Endothelial cell of umbilical vein (primary cell): Measurements from ENCODE around the gene UBXN11. TPM values are rescaled to one million over a fixed set of nuclear protein-coding genes. Genes with fewer than 3 reads are reported as not detected.

Source experiments
- BruUV-seq: library from RNA; stranded (reverse); fragments of 400-500 nt; replicated peaks from 2 replicates; lab custom pipeline; 2021; lab: Mats Ljungman, UMichigan
- CTCF ChIA-PET: fragments of 300-600, 350-600 bp; sonication (Branson Sonifier 250); formaldehyde crosslinking; loops from one replicate; lab custom pipeline; 2021; ENCODE audit warnings: antibody characterized with exemption, inconsistent platforms; lab: Charles Lee
- POLR2A ChIA-PET: fragments of 300-600, 350-600 bp; sonication (Branson Sonifier 250); formaldehyde crosslinking; loops from one replicate; lab custom pipeline; 2021; ENCODE audit warnings: antibody characterized with exemption, inconsistent platforms; lab: Charles Lee
- DNase-seq: peaks from one replicate; pipeline ENCODE4 v3.0.0-alpha.2; 2011; ENCODE audit warnings: low read depth, low spot score
- FAIRE-seq: peaks from 2 replicates; lab custom pipeline; 2011; peaks lifted over from hg19 to GRCh38; lab: Jason Lieb, UNC
- H2AFZ ChIP-seq: 2 replicates; pipeline ENCODE4 v1.6.0; 2012; ENCODE audit warnings: low read depth, low read length, control low read depth, inconsistent platforms
- H3K27ac ChIP-seq: 2 replicates; pipeline ENCODE4 v1.5.1; 2011; ENCODE audit warnings: low read depth, mild to moderate bottlenecking, control low read depth, low read length, moderate library complexity; ENCODE audit not compliant: insufficient read depth
- H3K27me3 ChIP-seq, 2 experiments: 2 replicates each; pipeline versions ENCODE4 v1.6.0 to v1.6.1; 2011; ENCODE audit warnings: low read length in 2 of 2, mixed read lengths in 1 of 2; ENCODE audit not compliant: control insufficient read depth in 2 of 2, insufficient read depth in 2 of 2
- H3K36me3 ChIP-seq, 2 experiments: 2 replicates in 1 of 2; 3 replicates in 1 of 2; pipeline ENCODE4 v1.5.1; 2011; ENCODE audit warnings: low read length in 2 of 2, mild to moderate bottlenecking in 1 of 2, moderate library complexity in 1 of 2; ENCODE audit not compliant: control insufficient read depth in 2 of 2, insufficient read depth in 2 of 2; ENCODE audit errors: extremely low read depth in 1 of 2
- H3K4me1 ChIP-seq: 3 replicates; pipeline ENCODE4 v1.5.1; 2011; ENCODE audit warnings: mild to moderate bottlenecking, low read length; ENCODE audit not compliant: control insufficient read depth, insufficient read depth; ENCODE audit errors: extremely low read depth
- H3K4me2 ChIP-seq: 2 replicates; pipeline ENCODE4 v1.6.1; 2011; ENCODE audit warnings: low read length, control low read depth, mixed read lengths; ENCODE audit not compliant: insufficient read depth
- H3K4me3 ChIP-seq, 3 experiments: fragments of 200-600 bp in 1 of 3; sonication (generic), shearing (Covaris generic) in 1 of 3; replicated peaks in 1 of 3; 2 replicates each; pipeline ENCODE4 v1.5.1; 2011 to 2016; ENCODE audit warnings: control low read depth in 3 of 3, low read length in 3 of 3, mild to moderate bottlenecking in 2 of 3, inconsistent platforms in 1 of 3, low read depth in 1 of 3, moderate library complexity in 1 of 3; ENCODE audit not compliant: insufficient read depth in 1 of 3
- H3K79me2 ChIP-seq: 2 replicates; pipeline ENCODE4 v1.6.0; 2012; ENCODE audit warnings: low read length, inconsistent platforms; ENCODE audit not compliant: control insufficient read depth, insufficient read depth
- H3K9ac ChIP-seq: replicated peaks from 2 replicates; pipeline ENCODE3; 2011; ENCODE audit warnings: low read length, control low read depth; ENCODE audit not compliant: insufficient read depth; ENCODE audit errors: extremely low read depth
- H3K9me1 ChIP-seq: replicated peaks from 3 replicates; pipeline ENCODE4 v1.6.0; 2011; ENCODE audit warnings: mild to moderate bottlenecking, low read length; ENCODE audit not compliant: control insufficient read depth, insufficient read depth; ENCODE audit errors: extremely low read depth
- H3K9me3 ChIP-seq: replicated peaks from 2 replicates; pipeline ENCODE4 v1.5.1; 2012; ENCODE audit warnings: low read length, inconsistent platforms; ENCODE audit not compliant: control insufficient read depth, insufficient read depth
- H4K20me1 ChIP-seq: replicated peaks from 2 replicates; pipeline ENCODE3; 2011; ENCODE audit warnings: mild to moderate bottlenecking, low read length; ENCODE audit not compliant: control insufficient read depth, insufficient read depth; ENCODE audit errors: extremely low read depth
- CTCF ChIP-seq, 2 donors: IDR thresholded peaks; 1 replicate in 1 of 2; 2 replicates in 1 of 2; pipeline ENCODE4 v1.5.1; 2011; ENCODE audit warnings: low read length in 2 of 2, mild to moderate bottlenecking in 2 of 2, moderate library complexity in 2 of 2, control low read depth in 1 of 2, inconsistent platforms in 1 of 2, low read depth in 1 of 2; ENCODE audit not compliant: insufficient read depth in 1 of 2; ENCODE audit errors: extremely low read depth in 1 of 2
- EZH2 ChIP-seq: IDR thresholded peaks from 2 replicates; pipeline ENCODE4 v1.6.1; 2012; ENCODE audit warnings: borderline replicate concordance, low read depth, mild to moderate bottlenecking, moderate library complexity, low read length, inconsistent platforms; ENCODE audit not compliant: severe bottlenecking
- FOS ChIP-seq: IDR thresholded peaks from 2 replicates; pipeline ENCODE4 v1.6.1; 2011; ENCODE audit warnings: mild to moderate bottlenecking, low read length, moderate library complexity, borderline replicate concordance; ENCODE audit not compliant: insufficient read depth
- GATA2 ChIP-seq: IDR thresholded peaks from 2 replicates; pipeline ENCODE4 v1.7.0; 2011; ENCODE audit warnings: low read depth, mild to moderate bottlenecking, moderate library complexity, mixed read lengths, low read length; ENCODE audit not compliant: insufficient read length, insufficient read depth
- JUN ChIP-seq: IDR thresholded peaks from 2 replicates; pipeline ENCODE4 v1.6.1; 2011; ENCODE audit warnings: borderline replicate concordance, low read depth; ENCODE audit not compliant: insufficient read length, insufficient read depth
- MAX ChIP-seq: IDR thresholded peaks from 2 replicates; pipeline ENCODE4 v1.6.1; 2011; ENCODE audit not compliant: insufficient read depth, insufficient read length
- MYC ChIP-seq: IDR thresholded peaks from one replicate; pipeline ENCODE4 v1.6.1; 2011; ENCODE audit warnings: mild to moderate bottlenecking, low read depth, low read length
- POLR2A ChIP-seq: IDR thresholded peaks from 2 replicates; pipeline ENCODE4 v1.6.1; 2012; ENCODE audit warnings: low read depth, mild to moderate bottlenecking, control low read depth, low read length
- POLR2AphosphoS5 ChIP-seq: IDR thresholded peaks from 2 replicates; pipeline ENCODE4 v1.6.1; 2012; ENCODE audit warnings: low read depth, mild to moderate bottlenecking, control low read depth, low read length, moderate library complexity; ENCODE audit not compliant: insufficient read depth
- dilution Hi-C: fragments of 300-500 bp; cut with MboI; formaldehyde crosslinking; loops from one replicate; pipeline ENCODE4 v1.15.0; 2019; ENCODE audit warnings: low sequenced_read_pairs; ENCODE audit not compliant: extremely low pct_ligation_motif_present
- intact Hi-C: fragments of 100-400 bp; cut with micrococcal nuclease; formaldehyde crosslinking; loops from one replicate; pipeline ENCODE4 v1.10.0; 2022
- polyA plus RNA-seq, 4 experiments: library from polyadenylated mRNA; depleted of rRNA in 3 of 4; stranded (reverse) in 3 of 4; unstranded in 1 of 4; fragments of >200 nt; gene quantifications; 2 replicates each; pipeline versions ENCODE4 v1.2.1 to v1.2.3, GENCODE V29; 2011 to 2012; ENCODE audit warnings: missing spikeins in 1 of 4
- total RNA-seq: library from RNA; stranded (reverse); gene quantifications from 2 replicates; pipeline ENCODE4 v1.2.3, GENCODE V29; 2021

The UBXN11 gene
- total and polyA plus RNA-seq, 2 donors (not counting 3 experiments of a cell fraction or from before 2014, with no cell fraction given): 14.8 to 15.6 TPM

- no TSS peak for BruUV-seq
Measured at GRCh38 chr1:26295194-26296138, 11.0 kb downstream of the UBXN11 start.

GRCh38 chr1:26293911-26294463 is 12.4 kb downstream of the UBXN11 start:
- intact Hi-C loops (no loop called here), dilution Hi-C loops (no loop called here)
- POLR2A ChIA-PET: no interaction called here
- TF ChIP-seq MAX: no peak
- no peak for TF ChIP-seq GATA2
- no peak for TF ChIP-seq MYC
- no peak for TF ChIP-seq POLR2AphosphoS5
- no peak for TF ChIP-seq POLR2A
- TF ChIP-seq JUN: no peak
- no peak for TF ChIP-seq CTCF (IDR thresholded peaks at IDR 0.05; ENCODE audit: extremely low read depth in 1 of 2, insufficient read depth in 1 of 2, low read depth in 1 of 2, low read length in 2 of 2)
- TF ChIP-seq EZH2: no peak
- TF ChIP-seq FOS: no peak
- Histone ChIP-seq H3K4me3 (no peak overlapping the region), H3K4me2 (no peak overlapping the region), H3K27me3 (no peaks in the 10 kb centered on the region), H3K9me1 (no peaks in the 10 kb centered on the region), H3K9ac (no peak overlapping the region), H2AFZ (no peak overlapping the region), H3K79me2 (no peaks in the 10 kb centered on the region), H3K9me3 (no peaks in the 10 kb centered on the region), H3K27ac (no peak overlapping the region), H3K36me3 (no peaks in the 10 kb centered on the region), H3K4me1 (peaks cover 4% of the 10 kb centered on the region), H4K20me1 (no peaks in the 10 kb centered on the region)
- no TSS peak for BruUV-seq
- DNase-seq (no peak), FAIRE-seq (no peak)
- CTCF ChIA-PET: interaction anchor here (0.6 kb wide), 1 partner anchor 8 kb away, joined by 3 read pairs; no protein-coding TSS in a partner anchor

More at GRCh38 chr1:26295194-26296138, 11.0 kb downstream of the UBXN11 start:
- Histone ChIP-seq H3K36me3 (no peaks in the 10 kb centered on the region), H3K79me2 (no peaks in the 10 kb centered on the region), H3K4me1 (peaks cover 4% of the 10 kb centered on the region), H3K9ac (no peak overlapping the region), H3K27ac (no peak overlapping the region), H3K4me2 (no peak overlapping the region), H2AFZ (no peak overlapping the region), H3K27me3 (no peaks in the 10 kb centered on the region), H3K9me3 (no peaks in the 10 kb centered on the region), H3K4me3 (no peak overlapping the region), H3K9me1 (no peaks in the 10 kb centered on the region), H4K20me1 (no peaks in the 10 kb centered on the region)
- dilution Hi-C loops: no loop called here
- DNase-seq (no peak), FAIRE-seq (no peak)
- ChIA-PET CTCF (interaction anchor here (0.7 kb wide), 1 partner anchor 13 kb away, joined by 3 read pairs; no protein-coding TSS in a partner anchor), POLR2A (no interaction called here)
- intact Hi-C loops: no loop called here
- no peak for TF ChIP-seq MYC
- TF ChIP-seq EZH2: no peak
- no peak for TF ChIP-seq FOS
- TF ChIP-seq JUN: no peak
- TF ChIP-seq MAX: no peak
- no peak for TF ChIP-seq GATA2
- TF ChIP-seq POLR2AphosphoS5: no peak
- TF ChIP-seq POLR2A: no peak
